Loucy (cell line): Measurements from ENCODE around the gene PCSK9.

Experiments used
- H2AFZ ChIP-seq: fragments of 200-600 bp; sonication (generic); 2 replicates; pipeline ENCODE4 v1.6.0; 2016; ENCODE audit warnings: antibody characterized with exemption, mild to moderate bottlenecking, low read length, moderate library complexity
- H3F3A ChIP-seq: fragments of 200-600 bp; 2 replicates; pipeline ENCODE4 v1.6.0; 2016; ENCODE audit warnings: antibody characterized with exemption, low read depth, mild to moderate bottlenecking
- H3K27me3 ChIP-seq: fragments of 200-600 bp; sonication (generic); 2 replicates; pipeline ENCODE4 v1.6.1; 2014; ENCODE audit warnings: low read length, mild to moderate bottlenecking; ENCODE audit not compliant: insufficient read depth, poor library complexity, severe bottlenecking
- H3K36me3 ChIP-seq: fragments of 200-600 bp; sonication (generic); 2 replicates; pipeline ENCODE4 v1.6.1; 2016; ENCODE audit warnings: low read length; ENCODE audit not compliant: insufficient read depth
- H3K4me1 ChIP-seq: fragments of 200-600 bp; sonication (generic); 2 replicates; pipeline ENCODE4 v1.5.1; 2014; ENCODE audit warnings: low read length, mild to moderate bottlenecking; ENCODE audit not compliant: insufficient read depth, poor library complexity, severe bottlenecking
- H3K4me2 ChIP-seq: fragments of 200-600 bp; sonication (generic); 2 replicates; pipeline ENCODE4 v1.6.0; 2014; ENCODE audit warnings: antibody characterized with exemption, low read length, low read depth, mild to moderate bottlenecking; ENCODE audit not compliant: poor library complexity, severe bottlenecking
- H3K4me3 ChIP-seq: fragments of 200-600 bp; sonication (generic); 2 replicates; pipeline ENCODE4 v1.5.1; 2014; ENCODE audit warnings: low read length, mild to moderate bottlenecking, mixed read lengths; ENCODE audit not compliant: poor library complexity, severe bottlenecking
- H3K79me2 ChIP-seq: fragments of 200-600 bp; sonication (generic); 2 replicates; pipeline ENCODE4 v1.6.1; 2014; ENCODE audit warnings: low read length; ENCODE audit not compliant: insufficient read depth
- H3K9ac ChIP-seq: fragments of 200-600 bp; sonication (generic); 2 replicates; pipeline ENCODE4 v1.6.0; 2014; ENCODE audit warnings: mild to moderate bottlenecking, low read depth, low read length, moderate library complexity; ENCODE audit not compliant: poor library complexity, severe bottlenecking
- H3K9me2 ChIP-seq: fragments of 200-600 bp; sonication (generic); replicated peaks from 2 replicates; pipeline ENCODE4 v1.6.1; 2016; ENCODE audit warnings: low read depth, low read length, mixed read lengths
- H3K9me3 ChIP-seq: fragments of 200-600 bp; sonication (generic); 2 replicates; pipeline ENCODE4 v1.6.1; 2014; ENCODE audit warnings: mild to moderate bottlenecking, antibody characterized with exemption, low read length, low read depth; ENCODE audit not compliant: insufficient read depth
- H4K20me1 ChIP-seq: fragments of 200-600 bp; sonication (generic); 2 replicates; pipeline ENCODE4 v1.6.0; 2014; ENCODE audit warnings: antibody characterized with exemption, low read length, mild to moderate bottlenecking; ENCODE audit not compliant: insufficient read depth, poor library complexity, severe bottlenecking
- EZH2phosphoT487 ChIP-seq: fragments of 200-600 bp; IDR thresholded peaks from 2 replicates; pipeline ENCODE4 v1.6.1; 2018; ENCODE audit warnings: antibody characterized with exemption, mild to moderate bottlenecking, moderate library complexity, borderline replicate concordance
- TF ChIP-seq, protein P1 (sequence below): fragments of 200-600 bp; sonication (generic); conservative IDR thresholded peaks from 2 replicates; pipeline ENCODE4 v1.5.1; 2014; ENCODE audit warnings: mild to moderate bottlenecking, antibody characterized with exemption, low read length

Gene PCSK9

DNA sequence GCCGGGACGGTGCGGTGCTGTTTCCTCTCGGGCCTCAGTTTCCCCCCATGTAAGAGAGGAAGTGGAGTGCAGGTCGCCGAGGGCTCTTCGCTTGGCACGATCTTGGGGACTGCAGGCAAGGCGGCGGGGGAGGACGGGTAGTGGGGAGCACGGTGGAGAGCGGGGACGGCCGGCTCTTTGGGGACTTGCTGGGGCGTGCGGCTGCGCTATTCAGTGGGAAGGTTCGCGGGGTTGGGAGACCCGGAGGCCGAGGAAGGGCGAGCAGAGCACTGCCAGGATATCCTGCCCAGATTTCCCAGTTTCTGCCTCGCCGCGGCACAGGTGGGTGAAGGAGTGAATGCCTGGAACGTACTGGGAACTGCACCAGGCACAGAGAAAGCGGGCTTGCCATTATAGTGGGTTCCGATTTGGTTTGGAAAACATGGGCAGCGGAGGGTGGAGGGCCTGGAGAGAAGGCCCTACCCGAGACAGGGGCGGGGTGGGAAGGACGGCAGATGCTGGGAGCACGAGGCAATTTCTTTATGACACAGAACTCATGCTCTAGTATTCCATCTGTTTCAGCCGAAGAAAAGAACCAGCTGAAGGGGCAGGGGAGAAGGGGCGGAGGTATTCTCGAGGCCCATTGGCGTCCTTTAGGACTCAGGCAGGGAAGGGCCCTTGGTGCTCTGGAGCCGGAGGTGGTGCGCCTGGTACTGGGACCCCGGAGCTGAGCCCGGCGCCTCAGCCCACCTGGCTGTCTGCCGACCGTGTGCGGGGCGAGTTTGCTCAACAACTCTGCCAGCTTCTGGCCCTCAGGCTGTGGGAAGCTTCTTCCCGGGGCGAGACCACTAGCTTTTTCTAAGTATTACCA is 960 bp downstream of the PCSK9 start:
- no peak overlapping the region for H3K4me3 ChIP-seq

DNA sequence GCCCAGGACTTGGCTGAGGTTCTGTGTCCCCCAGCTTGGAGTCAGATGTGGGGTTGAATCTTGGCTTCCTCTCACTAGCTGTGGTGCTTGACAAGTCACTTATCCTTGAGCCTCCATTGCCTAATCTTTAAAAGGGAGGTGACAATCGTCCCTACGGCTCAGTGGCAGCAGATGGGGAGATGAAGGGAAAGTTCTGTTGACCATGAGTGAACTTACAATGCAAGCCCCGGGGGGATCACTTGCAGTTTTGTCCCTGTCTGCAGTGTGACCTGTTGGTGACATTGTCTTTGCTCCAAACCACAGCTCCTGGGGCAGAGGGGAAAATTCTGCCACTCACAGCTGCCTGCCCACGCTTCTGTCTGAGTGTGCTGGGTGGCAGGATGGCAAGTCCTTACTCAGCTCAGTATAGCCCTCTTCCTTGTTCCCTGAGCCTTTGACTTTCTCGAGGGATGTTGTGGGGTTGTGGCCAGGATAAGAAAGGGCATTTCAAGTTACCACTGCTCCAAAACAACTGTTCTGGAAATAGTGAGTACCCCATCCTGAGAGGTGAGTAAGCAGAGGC is 1.7 kb downstream of the PCSK9 start:
- Histone ChIP-seq H2AFZ (no peak overlapping the region), H3K79me2 (no peaks in the 10 kb centered on the region), H3K36me3 (no peaks in the 10 kb centered on the region), H3K27me3 (no peaks in the 10 kb centered on the region), H3K4me2 (no peak overlapping the region), H3K4me3 (no peak overlapping the region), H3F3A (no peaks in the 10 kb centered on the region), H3K9ac (no peak overlapping the region), H3K9me3 (no peaks in the 10 kb centered on the region), H3K4me1 (no peaks in the 10 kb centered on the region), H4K20me1 (no peaks in the 10 kb centered on the region), H3K9me2 (no peaks in the 10 kb centered on the region)
- no peak for TF ChIP-seq EZH2phosphoT487
- TF ChIP-seq, protein P1, sequence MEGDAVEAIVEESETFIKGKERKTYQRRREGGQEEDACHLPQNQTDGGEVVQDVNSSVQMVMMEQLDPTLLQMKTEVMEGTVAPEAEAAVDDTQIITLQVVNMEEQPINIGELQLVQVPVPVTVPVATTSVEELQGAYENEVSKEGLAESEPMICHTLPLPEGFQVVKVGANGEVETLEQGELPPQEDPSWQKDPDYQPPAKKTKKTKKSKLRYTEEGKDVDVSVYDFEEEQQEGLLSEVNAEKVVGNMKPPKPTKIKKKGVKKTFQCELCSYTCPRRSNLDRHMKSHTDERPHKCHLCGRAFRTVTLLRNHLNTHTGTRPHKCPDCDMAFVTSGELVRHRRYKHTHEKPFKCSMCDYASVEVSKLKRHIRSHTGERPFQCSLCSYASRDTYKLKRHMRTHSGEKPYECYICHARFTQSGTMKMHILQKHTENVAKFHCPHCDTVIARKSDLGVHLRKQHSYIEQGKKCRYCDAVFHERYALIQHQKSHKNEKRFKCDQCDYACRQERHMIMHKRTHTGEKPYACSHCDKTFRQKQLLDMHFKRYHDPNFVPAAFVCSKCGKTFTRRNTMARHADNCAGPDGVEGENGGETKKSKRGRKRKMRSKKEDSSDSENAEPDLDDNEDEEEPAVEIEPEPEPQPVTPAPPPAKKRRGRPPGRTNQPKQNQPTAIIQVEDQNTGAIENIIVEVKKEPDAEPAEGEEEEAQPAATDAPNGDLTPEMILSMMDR: no peak

More for the DNA sequence above, 960 bp downstream of the PCSK9 start:
- no peaks in the 10 kb centered on the region for H3K36me3 ChIP-seq
- H4K20me1 ChIP-seq: no peaks in the 10 kb centered on the region
- H3K9ac ChIP-seq: no peak overlapping the region
- H3K9me3 ChIP-seq: no peaks in the 10 kb centered on the region
- no peaks in the 10 kb centered on the region for H3K4me1 ChIP-seq
- TF ChIP-seq, protein P1: no peak
- no peak for TF ChIP-seq EZH2phosphoT487
- no peaks in the 10 kb centered on the region for H3K79me2 ChIP-seq
- no peak overlapping the region for H2AFZ ChIP-seq
- no peaks in the 10 kb centered on the region for H3F3A ChIP-seq
- no peaks in the 10 kb centered on the region for H3K9me2 ChIP-seq
- no peak overlapping the region for H3K4me2 ChIP-seq
- H3K27me3 ChIP-seq: no peaks in the 10 kb centered on the region

DNA sequence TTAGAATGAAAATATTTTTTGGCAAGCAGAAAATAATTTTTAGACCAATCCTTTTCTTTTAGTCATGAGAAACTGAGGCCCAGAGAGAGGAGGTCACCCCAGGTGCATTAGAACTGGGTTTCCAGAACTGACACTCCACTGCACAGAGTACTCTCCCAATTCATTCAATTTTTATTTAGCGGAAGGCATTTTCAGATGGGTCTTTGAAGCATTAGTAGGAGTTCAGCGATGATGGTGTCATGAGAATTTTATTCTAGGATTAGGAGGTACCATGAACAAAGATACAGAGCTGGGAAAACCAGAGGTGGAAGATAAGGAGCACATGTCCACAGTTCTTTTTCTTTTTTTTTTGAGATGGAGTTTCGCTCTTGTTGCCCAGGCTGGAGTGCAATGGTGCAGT is 2.3 kb downstream of the PCSK9 start:
- Histone ChIP-seq H3K9ac (no peak overlapping the region), H3K4me2 (no peak overlapping the region), H3K9me2 (no peaks in the 10 kb centered on the region), H4K20me1 (no peaks in the 10 kb centered on the region), H3K4me1 (no peaks in the 10 kb centered on the region), H3K27me3 (no peaks in the 10 kb centered on the region), H3K9me3 (no peaks in the 10 kb centered on the region), H3K79me2 (no peaks in the 10 kb centered on the region), H3K4me3 (no peak overlapping the region), H2AFZ (no peak overlapping the region), H3F3A (no peaks in the 10 kb centered on the region), H3K36me3 (no peaks in the 10 kb centered on the region)
- TF ChIP-seq, protein P1: no peak
- TF ChIP-seq EZH2phosphoT487: no peak
